Measurements from ENCODE around the gene NKX2-1.
"Not testable (repeated sequence)": the region's sequence is repeated elsewhere in the genome, so short reads cannot be mapped to it uniquely, and the experiment has no call there.

Gene NKX2-1

GRCh38 chr14:36505892-36506731 is 13.9 kb downstream of the NKX2-1 start:
- DNase-seq (ENCODE audit: low read depth) = no peak

GRCh38 chr14:36505181-36505815 is 14.7 kb downstream of the NKX2-1 start:
- no peak for DNase-seq (ENCODE audit: low read depth)

- no peak for DNase-seq (ENCODE audit: low read depth)
Measured at GRCh38 chr14:36504771-36505175, 15.3 kb downstream of the NKX2-1 start.

GRCh38 chr14:36503771-36504741 is 16.0 kb downstream of the NKX2-1 start:
- DNase-seq (ENCODE audit: low read depth) = no peak

GRCh38 chr14:36502558-36503508 is 17.2 kb downstream of the NKX2-1 start:
- no peak for DNase-seq (ENCODE audit: low read depth)

- DNase-seq (ENCODE audit: low read depth) = no peak
Measured at GRCh38 chr14:36498938-36499337, 21.1 kb downstream of the NKX2-1 start.

- no peak for DNase-seq (ENCODE audit: low read depth)
Measured at GRCh38 chr14:36496346-36496745, 23.7 kb downstream of the NKX2-1 start.

- DNase-seq (ENCODE audit: low read depth) = no peak
Measured at GRCh38 chr14:36495666-36496065, 24.4 kb downstream of the NKX2-1 start.

- DNase-seq (ENCODE audit: low read depth) = no peak
Measured at GRCh38 chr14:36493761-36494160, 26.3 kb downstream of the NKX2-1 start.

- DNase-seq (ENCODE audit: low read depth) = no peak
Measured at GRCh38 chr14:36485773-36486172, 34.3 kb downstream of the NKX2-1 start.

GRCh38 chr14:36479344-36479743 is 40.7 kb downstream of the NKX2-1 start:
- DNase-seq (ENCODE audit: low read depth) = no peak

GRCh38 chr14:36478782-36479181 is 41.2 kb downstream of the NKX2-1 start:
- DNase-seq (ENCODE audit: low read depth) = peak; percentile 17

GRCh38 chr14:36477266-36477665 is 42.8 kb downstream of the NKX2-1 start:
- DNase-seq (ENCODE audit: low read depth) = no peak

GRCh38 chr14:36476061-36476460 is 44.0 kb downstream of the NKX2-1 start:
- not testable (repeated sequence) for DNase-seq (ENCODE audit: low read depth)

GRCh38 chr14:36474593-36474992 is 45.4 kb downstream of the NKX2-1 start:
- DNase-seq (ENCODE audit: low read depth) = no peak

GRCh38 chr14:36471431-36471830 is 48.6 kb downstream of the NKX2-1 start:
- no peak for DNase-seq (ENCODE audit: low read depth)

GRCh38 chr14:36467332-36467731 is 52.7 kb downstream of the NKX2-1 start:
- DNase-seq (ENCODE audit: low read depth) = no peak
